Mucosa of descending colon (tissue), 3 donors: ENCODE data around the gene RPEL1. TPM values are rescaled to one million over a fixed set of nuclear protein-coding genes. Genes with fewer than 3 reads are reported as not detected.
A peak's percentile ranks its signal among the peaks of the same experiment; 100 is the strongest.
"Not testable (repeated sequence)": the region's sequence is repeated elsewhere in the genome, so short reads cannot be mapped to it uniquely, and the experiment has no call there.

Experiments
- ATAC-seq: fragments of 200-7000 bp; cut with Tn5 transposase; one replicate; pipeline ENCODE4 v1.9.1; 2020; ENCODE audit warnings: mild to moderate bottlenecking, moderate library complexity
- DNase-seq, 3 donors: peaks; one replicate each; pipeline ENCODE4 v3.0.0-alpha.2; 2020
- H3K36me3 ChIP-seq: fragments of 200-600 bp; one replicate; pipeline ENCODE4 v1.8.0; 2021; ENCODE audit warnings: low read depth, mild to moderate bottlenecking
- H3K4me1 ChIP-seq: fragments of 200-600 bp; one replicate; pipeline ENCODE4 v1.8.0; 2021; ENCODE audit warnings: low read depth, mild to moderate bottlenecking
- H3K4me3 ChIP-seq: fragments of 200-600 bp; one replicate; pipeline ENCODE4 v1.8.0; 2021; ENCODE audit warnings: mild to moderate bottlenecking
- H3K9me3 ChIP-seq: fragments of 200-600 bp; one replicate; pipeline ENCODE4 v1.8.0; 2021; ENCODE audit warnings: mild to moderate bottlenecking
- intact Hi-C, 2 donors: fragments of 100-400 bp; cut with DNase I in 1 of 2; cut with micrococcal nuclease in 1 of 2; formaldehyde crosslinking; loops; one replicate each; pipeline versions ENCODE4 v1.11.0 to v1.11.1; 2022; cut with DNase I, micrococcal nuclease
- total RNA-seq, 3 donors: library from RNA; stranded (reverse); fragmentation: NEBNext Ultra II Directional in 2 of 3; extraction: Animal tissue kit (Norgen Biotek cat#: 25700) in 2 of 3; gene quantifications; one replicate each; pipeline versions ENCODE4 v1.2.1 to v1.2.4, GENCODE V29; 2021 to 2023
- TF ChIP-seq, protein P1 (sequence below): fragments of 200-600 bp; IDR thresholded peaks from one replicate; pipeline ENCODE4 v1.8.0; 2022; ENCODE audit warnings: antibody characterized with exemption, mild to moderate bottlenecking
- donor health status: DM: no; HTN: no; CAD: no; lungs with moderate emphysema.
- donor health status: DM: no; HTN: no; CAD: no.
- donor health status: DM: no; HTN: yes; CAD: no.

RPEL1 gene
- total RNA-seq, 3 donors from 2014 or later = 0.13 TPM; not detected in 2

DNA sequence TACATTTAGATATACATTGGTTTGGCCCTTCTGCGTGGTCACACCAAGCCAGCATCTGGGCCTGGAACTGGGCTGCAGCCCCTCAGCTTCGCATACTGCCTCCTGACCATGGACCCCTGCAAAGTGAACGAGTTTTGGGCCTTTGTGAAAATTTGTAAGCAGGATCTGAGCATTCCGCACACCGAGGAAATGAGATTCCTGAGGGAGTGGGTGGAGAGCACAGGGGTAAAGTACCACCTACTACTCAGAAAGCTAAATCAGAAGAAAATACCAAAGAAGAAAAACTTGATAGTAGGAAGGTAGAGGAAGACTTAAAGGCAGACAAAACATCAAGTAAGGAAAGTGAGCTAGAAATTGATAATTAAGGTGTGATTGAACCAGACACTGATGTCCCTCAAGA is 30.1 kb upstream of the RPEL1 start:
- TF ChIP-seq, protein P1, sequence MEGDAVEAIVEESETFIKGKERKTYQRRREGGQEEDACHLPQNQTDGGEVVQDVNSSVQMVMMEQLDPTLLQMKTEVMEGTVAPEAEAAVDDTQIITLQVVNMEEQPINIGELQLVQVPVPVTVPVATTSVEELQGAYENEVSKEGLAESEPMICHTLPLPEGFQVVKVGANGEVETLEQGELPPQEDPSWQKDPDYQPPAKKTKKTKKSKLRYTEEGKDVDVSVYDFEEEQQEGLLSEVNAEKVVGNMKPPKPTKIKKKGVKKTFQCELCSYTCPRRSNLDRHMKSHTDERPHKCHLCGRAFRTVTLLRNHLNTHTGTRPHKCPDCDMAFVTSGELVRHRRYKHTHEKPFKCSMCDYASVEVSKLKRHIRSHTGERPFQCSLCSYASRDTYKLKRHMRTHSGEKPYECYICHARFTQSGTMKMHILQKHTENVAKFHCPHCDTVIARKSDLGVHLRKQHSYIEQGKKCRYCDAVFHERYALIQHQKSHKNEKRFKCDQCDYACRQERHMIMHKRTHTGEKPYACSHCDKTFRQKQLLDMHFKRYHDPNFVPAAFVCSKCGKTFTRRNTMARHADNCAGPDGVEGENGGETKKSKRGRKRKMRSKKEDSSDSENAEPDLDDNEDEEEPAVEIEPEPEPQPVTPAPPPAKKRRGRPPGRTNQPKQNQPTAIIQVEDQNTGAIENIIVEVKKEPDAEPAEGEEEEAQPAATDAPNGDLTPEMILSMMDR = no peak
- no peaks in the 10 kb centered on the region for H3K36me3 ChIP-seq
- H3K4me1 ChIP-seq = no peaks in the 10 kb centered on the region
- H3K4me3 ChIP-seq = no peak overlapping the region
- no peak for ATAC-seq
- intact Hi-C loops = no loop called here
- H3K9me3 ChIP-seq = peaks cover 5% of the 10 kb centered on the region
- no peak for DNase-seq

GRCh38 chr10:103216362-103216761 is 29.3 kb upstream of the RPEL1 start:
- H3K36me3 ChIP-seq, H3K9me3 ChIP-seq, DNase-seq, ATAC-seq, H3K4me3 ChIP-seq, intact Hi-C loops, H3K4me1 ChIP-seq: not testable (repeated sequence)

GRCh38 chr10:103224133-103224532 is 21.6 kb upstream of the RPEL1 start:
- no peak for ATAC-seq

DNA sequence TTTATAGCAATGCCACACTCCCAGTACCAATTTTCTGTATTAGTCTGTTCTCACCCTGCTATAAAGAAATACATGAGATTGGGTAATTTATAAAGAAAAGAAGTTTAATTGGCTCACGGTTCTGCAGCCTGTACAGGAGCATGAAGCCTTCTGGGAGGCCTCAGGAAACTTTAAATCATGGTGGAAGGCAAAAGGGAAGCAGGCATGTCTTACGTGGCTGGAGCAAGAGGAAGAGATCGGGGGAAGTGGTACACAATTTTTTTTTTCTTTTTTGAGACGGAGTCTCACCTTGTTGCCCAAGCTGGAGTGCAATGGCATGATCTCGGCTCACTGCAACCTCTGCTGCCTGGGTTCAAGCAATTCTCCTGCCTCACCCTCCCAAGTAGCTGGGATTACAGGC is 21.0 kb upstream of the RPEL1 start:
- H3K4me1 ChIP-seq, intact Hi-C loops, H3K36me3 ChIP-seq, ATAC-seq, DNase-seq, H3K4me3 ChIP-seq: not testable (repeated sequence)
- peaks cover 19% of the 10 kb centered on the region for H3K9me3 ChIP-seq

More at GRCh38 chr10:103224133-103224532, 21.6 kb upstream of the RPEL1 start:
- Histone ChIP-seq H3K4me1 (peaks cover 8% of the 10 kb centered on the region), H3K4me3 (no peak overlapping the region), H3K36me3 (no peaks in the 10 kb centered on the region), H3K9me3 (peaks cover 19% of the 10 kb centered on the region)
- no peak for DNase-seq
- intact Hi-C loops = no loop called here
- TF ChIP-seq, protein P1 = no peak

DNA sequence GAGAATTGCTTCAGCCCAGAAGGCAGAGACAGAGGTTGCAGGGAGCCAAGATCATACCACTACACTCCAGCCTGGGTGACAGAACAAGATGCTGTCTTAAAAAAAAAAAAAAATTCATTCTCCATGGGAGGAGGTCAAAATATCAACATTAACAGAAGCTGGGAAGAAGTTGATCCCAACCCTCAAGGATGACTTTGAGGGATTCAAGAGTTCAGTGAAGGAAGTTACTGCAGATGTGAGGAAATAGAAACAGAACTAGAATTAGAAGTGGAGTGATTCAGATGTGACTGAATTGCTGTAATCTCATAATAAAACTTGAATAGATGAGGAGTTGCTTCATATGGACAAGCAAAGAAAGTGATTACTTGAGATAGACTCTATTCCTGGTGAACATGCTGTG is 19.7 kb upstream of the RPEL1 start:
- Histone ChIP-seq H3K9me3 (peaks cover 19% of the 10 kb centered on the region), H3K36me3 (no peaks in the 10 kb centered on the region), H3K4me1 (peaks cover 8% of the 10 kb centered on the region), H3K4me3 (no peak overlapping the region)
- TF ChIP-seq, protein P1 = no peak
- DNase-seq (no peak), ATAC-seq (peak; percentile 77)
- intact Hi-C loops = no loop called here

DNA sequence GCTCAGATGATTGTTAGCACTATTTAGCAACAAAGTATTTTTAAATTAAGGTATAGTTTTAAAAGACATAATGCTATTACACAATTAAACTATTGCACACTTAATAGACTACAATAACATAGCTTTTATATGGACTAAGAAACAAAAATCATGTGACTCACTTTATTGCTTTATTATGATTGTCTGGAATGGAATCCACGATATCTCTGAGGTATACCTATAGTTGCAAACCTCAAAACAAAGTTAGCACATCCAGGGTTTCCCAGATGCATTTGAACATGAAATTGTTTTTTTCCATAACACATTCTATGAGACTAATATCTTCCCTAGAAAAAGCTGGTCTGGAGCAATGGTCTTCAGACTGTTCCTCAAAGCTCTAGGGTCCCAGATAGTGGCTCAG is 18.3 kb upstream of the RPEL1 start:
- TF ChIP-seq, protein P1 = no peak
- Histone ChIP-seq H3K9me3 (peaks cover 19% of the 10 kb centered on the region), H3K4me1 (peaks cover 8% of the 10 kb centered on the region), H3K36me3 (no peaks in the 10 kb centered on the region), H3K4me3 (no peak overlapping the region)
- DNase-seq (no peak), ATAC-seq (peak; percentile 69)
- intact Hi-C loops = no loop called here

DNA sequence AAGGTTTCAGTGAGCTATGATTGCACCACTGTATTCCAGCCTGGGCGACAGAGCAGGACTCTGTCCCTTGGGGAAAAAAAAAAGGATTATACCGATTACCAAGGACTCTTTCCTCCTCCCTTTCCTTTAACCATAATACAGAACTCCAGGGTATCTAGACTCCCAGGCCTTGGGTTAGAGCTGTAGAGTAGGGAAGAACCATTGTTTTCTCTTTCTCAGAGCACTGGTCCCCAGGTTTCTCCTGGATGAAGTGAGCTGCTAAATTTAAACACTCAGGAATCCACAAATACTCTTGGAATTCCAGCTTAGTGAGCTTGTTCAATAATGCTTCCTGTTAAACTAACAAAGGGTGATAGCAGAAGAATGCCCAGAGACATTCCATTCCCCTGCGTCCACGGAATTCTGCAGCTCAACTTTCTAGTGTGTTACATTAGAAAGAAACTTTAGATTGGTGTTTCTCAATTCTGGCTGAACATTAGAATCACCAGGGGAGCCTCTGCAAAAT is 14.6 kb upstream of the RPEL1 start:
- intact Hi-C loops = no loop called here
- ATAC-seq (peak; percentile 9), DNase-seq (no peak)
- H3K4me1 ChIP-seq = peaks cover 8% of the 10 kb centered on the region
- TF ChIP-seq, protein P1 = no peak
- no peaks in the 10 kb centered on the region for H3K9me3 ChIP-seq
- H3K4me3 ChIP-seq = no peak overlapping the region
- H3K36me3 ChIP-seq = no peaks in the 10 kb centered on the region
